Measurements from ENCODE around the gene TMEM219. TPM values are rescaled to one million over a fixed set of nuclear protein-coding genes. Genes with fewer than 3 reads are reported as not detected.

Gene TMEM219
- total and polyA plus RNA-seq, 9 of the 15 experiments (the other 6 are each of a cell fraction or from before 2014, with no cell fraction given) = 35.3 to 62.8 (median 55.5) TPM

- TF ChIP-seq ZBTB11 (CRISPR knock-in tag; IDR thresholded peaks at IDR 0.05) (peak in 1 of 3 experiments; percentile 34; a peak in 1 of 6 replicates), ADNP (tag; IDR thresholded peaks at IDR 0.05) (no peak), HES1 (IDR thresholded peaks at IDR 0.05; ENCODE audit: low read depth) (0 out of 2 replicates have a peak, but pooled peaks have one; percentile 36), FOXA1 (IDR thresholded peaks at IDR 0.05; ENCODE audit: borderline replicate concordance) (no peak), STAG1 (CRISPR knock-in tag; IDR thresholded peaks at IDR 0.05; ENCODE audit: borderline replicate concordance) (0 out of 2 replicates have a peak, but pooled peaks have one; percentile 17), HNRNPL (IDR thresholded peaks at IDR 0.05; ENCODE audit: low read depth, low read length) (no peak), SFPQ (IDR thresholded peaks at IDR 0.05; ENCODE audit: low read depth, low read length) (no peak), ZNF384 (IDR thresholded peaks at IDR 0.05; ENCODE audit: low read depth, low read length) (no peak), FOXK2 (conservative IDR thresholded peaks at IDR 0.05 in 1 of 2, IDR thresholded peaks at IDR 0.05 in 1 of 2; ENCODE audit: low read depth in 2 of 2) (no peak), RHOXF2B (CRISPR knock-in tag; conservative IDR thresholded peaks at IDR 0.05) (no peak), TAF7 (tag; IDR thresholded peaks at IDR 0.05) (no peak), CC2D1A (IDR thresholded peaks at IDR 0.05) (no peak), ZSCAN29 (IDR thresholded peaks at IDR 0.05) (no peak), SMC3 (conservative IDR thresholded peaks at IDR 0.05; ENCODE audit: insufficient read depth, low read depth, low read length) (no peak), STAT5B (CRISPR knock-in tag; IDR thresholded peaks at IDR 0.05) (no peak), USF1 (CRISPR knock-in tag; IDR thresholded peaks at IDR 0.05) (no peak), CHAMP1 (IDR thresholded peaks at IDR 0.05) (no peak)
These were observed 35.8 kb upstream of the TMEM219 start, which contains the start of gene KCTD13 (continued) for GRCh38 chr16:29925781-29926710.
